Cardiac fibroblast (primary cell): ENCODE measurements around the gene NPAS4.

Experiments used
- DNase-seq, 2 donors: peaks; one replicate each; pipeline versions ENCODE4 v3.0.0 to v3.0.0-alpha.2; 2010; ENCODE audit warnings: low read depth in 2 of 2
- H3K4me3 ChIP-seq, 2 donors: replicated peaks in 1 of 2; 1 replicate in 1 of 2; 2 replicates in 1 of 2; pipeline ENCODE4 v1.5.1; 2011; ENCODE audit warnings: low read depth in 2 of 2, low read length in 2 of 2, mild to moderate bottlenecking in 2 of 2, moderate library complexity in 1 of 2
- CTCF ChIP-seq: IDR thresholded peaks from one replicate; pipeline ENCODE4 v1.5.1; 2011; ENCODE audit warnings: low read depth, mild to moderate bottlenecking, low read length, inconsistent platforms

NPAS4 gene

GRCh38 chr11:66418168-66418985 is 2.5 kb upstream of the NPAS4 start:
- H3K4me3 ChIP-seq, result no peak overlapping the region
- DNase-seq, result peak; percentile 93 to 97
- TF ChIP-seq CTCF, result peak; percentile 50

GRCh38 chr11:66418986-66419308 is 1.9 kb upstream of the NPAS4 start:
- no peak overlapping the region for H3K4me3 ChIP-seq
- no peak for DNase-seq
- no peak for TF ChIP-seq CTCF

- TF ChIP-seq CTCF, result no peak
- DNase-seq, result no peak
- H3K4me3 ChIP-seq, result no peak overlapping the region
Observed at GRCh38 chr11:66419825-66420224, 1.0 kb upstream of the NPAS4 start.

- peak; percentile 90 to 94 for DNase-seq
- H3K4me3 ChIP-seq, result no peak overlapping the region
- TF ChIP-seq CTCF, result no peak
Observed at GRCh38 chr11:66421492-66422205, 814 bp downstream of the NPAS4 start.

- no peak for TF ChIP-seq CTCF
- H3K4me3 ChIP-seq, result no peak overlapping the region
- DNase-seq, result no peak
Observed at GRCh38 chr11:66426314-66426713, 5.5 kb downstream of the NPAS4 start.

GRCh38 chr11:66428933-66429332 is 8.1 kb downstream of the NPAS4 start:
- no peak for TF ChIP-seq CTCF
- no peak for DNase-seq
- no peak overlapping the region for H3K4me3 ChIP-seq
